ENCODE results near the gene DMRTC1.
"Not testable (repeated sequence)": the region's sequence is repeated elsewhere in the genome, so short reads cannot be mapped to it uniquely, and the experiment has no call there.

Gene DMRTC1, protein sequence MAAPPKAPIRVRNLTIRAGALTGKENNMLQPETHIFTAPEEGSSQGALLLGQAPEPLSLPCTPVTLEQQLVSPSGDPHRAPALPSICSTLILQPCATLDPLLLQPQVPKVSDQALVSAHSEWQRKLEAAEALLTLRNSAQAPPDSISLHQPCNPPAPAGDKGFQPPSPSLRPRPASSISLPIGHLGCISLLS

DNA sequence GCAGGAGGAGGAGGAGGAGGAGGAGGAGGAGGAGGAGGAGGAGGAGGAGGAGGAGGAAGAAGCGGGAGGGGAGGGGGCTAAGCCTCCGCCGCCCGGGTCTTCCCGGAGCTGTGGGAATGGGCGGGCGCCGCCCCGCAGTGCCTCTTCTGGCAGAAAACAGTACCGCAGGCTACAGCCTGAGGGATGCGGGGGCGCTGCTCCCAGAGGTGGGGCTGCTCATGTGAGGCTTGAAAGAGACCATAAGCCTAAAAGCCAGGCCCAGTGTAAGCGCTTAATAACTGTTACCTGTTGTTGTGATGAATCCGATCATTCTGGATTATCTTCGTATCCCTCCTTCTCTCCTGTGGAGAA is at the start of gene DMRTC1:
DMRTC1 (minus strand) TSS at position 19 of the 351 bp plus-strand sequence. CDS start 68,143 bp downstream, outside the sequence.
- peak; percentile 91 for ATAC-seq

DNA sequence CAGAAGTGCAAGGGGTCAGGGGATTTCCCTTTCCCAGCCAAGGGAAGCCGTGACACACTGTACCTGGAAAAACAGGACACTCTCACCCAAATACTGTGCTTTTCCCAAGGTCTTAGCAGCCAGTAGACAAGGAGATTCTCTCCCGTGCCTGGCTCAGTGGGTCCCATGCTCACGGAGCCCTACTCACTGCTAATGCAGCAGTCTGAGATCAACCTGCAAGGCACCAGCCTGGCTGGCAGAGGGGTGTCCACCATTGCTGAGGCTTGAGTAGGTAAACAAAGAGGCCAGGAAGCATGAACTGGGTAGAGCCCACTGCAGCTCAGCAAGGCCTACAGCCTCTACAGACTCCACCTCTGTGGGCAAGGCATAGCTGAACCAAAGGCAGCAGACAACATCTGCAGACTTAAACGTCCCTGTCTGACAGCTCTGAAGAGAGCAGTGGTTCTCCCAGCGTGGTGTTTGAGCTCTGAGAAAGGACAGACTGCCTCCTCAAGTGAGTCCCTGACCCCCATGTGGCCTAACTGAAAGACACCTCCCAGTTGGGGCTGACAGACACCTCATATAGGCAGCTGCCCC is 37.3 kb upstream of the DMRTC1 start:
- not testable (repeated sequence) for ATAC-seq

DNA sequence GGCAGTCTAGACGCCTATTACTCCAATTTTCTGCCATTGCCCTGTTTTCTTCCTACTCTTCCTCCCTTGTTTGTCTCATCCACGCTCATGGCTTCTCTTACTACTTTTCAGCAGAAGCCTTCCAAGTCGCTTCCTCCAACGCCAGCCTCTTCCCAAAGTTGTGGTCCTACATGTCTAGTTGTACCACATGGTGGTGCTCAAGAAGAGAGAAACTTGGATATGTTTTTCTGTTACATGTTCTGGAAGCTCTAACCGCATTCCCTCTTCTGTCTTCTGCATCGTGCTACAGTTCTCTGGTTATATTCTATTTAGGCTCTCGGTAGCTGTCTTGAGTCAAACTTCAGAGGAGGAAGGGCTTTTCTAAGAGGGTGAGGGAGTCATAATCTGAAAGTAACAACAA is 31.2 kb upstream of the DMRTC1 start:
- ATAC-seq = peak; percentile 50; the same call in 2 of the 3 replicates

DNA sequence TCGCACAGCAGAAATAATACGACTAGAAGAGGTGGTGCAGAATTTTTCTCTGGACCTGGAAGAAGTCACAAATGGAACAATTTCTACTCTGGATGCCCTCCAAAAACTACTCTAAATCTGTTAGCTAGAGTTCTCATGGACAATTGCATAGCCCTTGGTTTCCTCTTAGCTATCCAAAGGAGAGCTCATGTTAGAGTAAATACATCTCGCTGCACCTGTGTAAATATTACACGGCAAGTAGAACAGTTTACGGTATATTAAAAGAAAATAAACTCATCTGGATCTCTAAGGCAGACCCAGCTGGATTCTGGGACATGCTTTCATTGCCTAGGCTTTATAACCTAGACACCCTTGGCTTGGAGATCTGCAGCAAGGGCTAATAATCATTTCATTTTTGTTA is 28.2 kb upstream of the DMRTC1 start:
- ATAC-seq = not testable (repeated sequence)

DNA sequence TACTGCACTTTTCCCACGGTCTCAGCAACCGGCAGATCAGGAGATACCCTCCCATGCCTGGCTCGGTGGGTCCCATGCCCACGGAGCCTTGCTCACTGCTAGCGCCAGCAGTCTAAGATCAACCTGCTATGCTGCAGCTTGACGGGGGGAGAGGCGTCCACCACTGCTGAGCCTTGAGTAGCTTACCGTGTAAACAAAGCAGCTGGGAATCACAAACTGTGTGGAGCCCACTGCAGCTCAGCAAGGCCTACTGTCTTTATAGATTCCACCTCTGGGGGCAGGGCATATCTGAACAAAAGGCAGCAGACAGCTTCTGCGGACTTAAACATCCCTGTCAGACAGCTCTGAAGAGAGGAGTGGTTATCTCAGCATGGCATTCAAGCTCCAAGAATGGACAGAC is 16.3 kb upstream of the DMRTC1 start:
- ATAC-seq = not testable (repeated sequence)

DNA sequence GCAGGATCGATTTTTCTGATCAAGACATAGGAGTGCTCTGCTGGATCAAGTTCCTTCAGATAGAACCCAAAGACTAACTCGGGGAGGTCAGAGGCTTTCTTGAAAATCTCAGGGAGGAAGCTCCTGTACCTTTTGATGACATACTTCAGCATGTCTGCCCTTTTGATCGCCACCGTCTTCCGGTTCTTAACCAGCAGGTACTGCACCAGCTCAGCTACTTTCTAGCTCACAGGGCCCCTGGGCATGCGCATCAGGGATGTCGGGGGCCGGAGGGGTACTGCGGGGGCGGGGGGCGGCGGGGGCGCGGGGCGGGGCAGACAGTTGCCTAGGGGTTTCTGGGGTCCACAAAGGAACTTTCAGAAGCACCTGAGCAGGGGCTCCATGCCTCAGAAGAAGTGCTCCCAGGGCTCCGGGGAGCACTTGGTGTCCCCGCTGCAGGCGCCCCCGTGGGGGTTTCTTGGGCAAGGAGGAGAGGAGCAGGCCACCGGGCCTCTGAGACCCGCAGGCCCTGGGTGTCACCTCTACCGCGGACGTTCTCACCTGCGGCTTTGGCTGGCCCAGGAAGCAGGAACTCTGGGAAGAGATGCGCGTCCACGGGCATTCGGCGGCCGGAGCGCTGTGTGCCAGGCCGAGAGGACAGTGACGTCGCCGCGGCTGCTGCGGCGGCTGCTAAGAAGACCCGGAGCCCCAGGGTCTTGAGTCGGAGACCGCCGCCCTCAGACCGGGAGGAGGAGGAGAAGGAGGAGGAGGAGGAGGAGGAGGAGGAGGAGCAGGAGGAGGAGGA is 410 bp downstream of the DMRTC1 start:
- peak; percentile 24; the same call in 1 of the 3 replicates for ATAC-seq

DNA sequence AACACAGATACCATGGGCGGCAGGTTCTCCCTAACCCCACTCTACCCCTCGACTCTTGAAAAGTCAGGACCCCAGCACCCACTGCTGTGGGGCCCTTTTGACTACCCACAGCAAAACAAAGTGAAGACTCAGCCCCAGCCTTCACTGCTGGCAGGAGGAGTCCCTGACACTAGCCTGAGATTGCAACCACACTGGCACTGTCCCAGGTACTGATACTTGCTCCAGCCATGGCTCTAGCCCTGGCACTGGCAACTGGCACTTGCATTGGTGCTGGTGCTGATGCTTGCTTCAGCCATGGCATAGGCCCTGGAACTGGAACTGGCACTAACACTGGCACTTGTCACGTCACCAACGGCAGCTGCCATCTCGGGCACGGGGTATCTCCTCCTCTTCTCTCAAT is 1.4 kb downstream of the DMRTC1 start:
- peak; percentile 48; the same call in 2 of the 3 replicates for ATAC-seq

DNA sequence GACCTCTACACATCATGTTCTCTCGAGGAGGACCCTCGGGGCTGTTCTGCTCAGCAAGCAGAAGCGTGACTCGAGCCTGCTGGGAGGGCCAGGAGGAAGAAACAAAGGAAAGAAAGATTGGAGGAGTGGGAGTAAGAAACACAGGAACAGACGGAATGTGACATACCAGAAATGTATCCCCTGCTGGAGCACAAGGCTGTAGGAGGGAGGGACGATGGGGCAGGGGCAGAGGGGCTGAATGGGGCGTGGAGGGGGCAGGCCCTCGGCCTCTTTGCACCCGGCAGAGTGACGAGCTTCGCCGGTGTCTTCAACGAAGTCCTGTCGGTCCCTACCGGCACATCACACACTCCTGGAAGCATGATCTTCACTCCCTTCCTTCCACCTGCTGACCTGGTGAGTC is 5.7 kb downstream of the DMRTC1 start, which contains the start of gene FAM236A:
FAM236A (plus strand) TSS at position 301 of the 400 bp plus-strand sequence; CDS start at position 358, 57 bp downstream.
- not testable (repeated sequence) for ATAC-seq

DNA sequence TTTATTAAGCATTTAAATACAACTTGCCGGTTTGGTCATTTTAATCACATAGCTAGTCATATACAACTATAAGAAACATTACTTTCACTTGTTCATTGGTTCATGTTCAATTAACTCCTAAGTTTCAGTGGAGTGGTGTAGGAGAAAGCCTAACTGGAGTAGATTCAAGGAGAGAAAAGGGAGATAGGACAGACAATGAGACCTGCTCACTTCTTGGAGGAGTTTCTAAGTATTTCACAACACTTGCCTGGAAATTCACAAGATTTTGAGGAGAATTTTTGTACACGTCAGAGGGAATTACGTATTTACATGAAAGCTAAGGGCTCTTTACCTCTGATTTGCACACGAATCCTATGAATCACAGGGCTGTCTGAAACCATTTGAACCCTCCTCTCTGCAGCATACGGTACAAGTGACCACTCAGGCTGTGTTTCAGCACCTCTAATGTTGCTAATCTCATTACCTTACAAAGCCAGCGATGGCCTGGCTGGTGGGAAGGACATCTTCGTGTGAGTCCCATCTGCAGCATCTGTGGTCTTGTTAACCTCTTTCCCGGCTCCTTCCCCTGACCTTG is 6.7 kb downstream of the DMRTC1 start:
- not testable (repeated sequence) for ATAC-seq

DNA sequence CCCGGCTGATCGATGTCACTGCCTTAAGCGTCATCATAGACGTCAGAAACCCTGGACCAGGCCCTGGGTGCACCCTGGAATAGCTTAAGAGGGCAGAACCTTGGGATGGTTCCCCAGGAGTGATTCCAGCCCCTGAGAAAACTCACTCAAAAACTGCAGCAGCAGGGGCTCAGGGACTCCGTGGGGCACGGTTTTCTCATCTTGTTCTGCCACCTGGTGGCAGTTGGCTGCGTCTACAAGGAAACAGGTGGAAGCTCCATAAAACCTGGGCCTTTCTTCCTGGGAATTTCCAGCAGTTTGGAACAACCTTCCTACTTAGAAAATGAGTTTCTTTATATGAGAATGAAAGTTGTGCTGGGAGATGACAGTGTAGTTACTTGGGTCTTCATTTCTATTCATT is 7.2 kb downstream of the DMRTC1 start:
- ATAC-seq = peak; percentile 77

DNA sequence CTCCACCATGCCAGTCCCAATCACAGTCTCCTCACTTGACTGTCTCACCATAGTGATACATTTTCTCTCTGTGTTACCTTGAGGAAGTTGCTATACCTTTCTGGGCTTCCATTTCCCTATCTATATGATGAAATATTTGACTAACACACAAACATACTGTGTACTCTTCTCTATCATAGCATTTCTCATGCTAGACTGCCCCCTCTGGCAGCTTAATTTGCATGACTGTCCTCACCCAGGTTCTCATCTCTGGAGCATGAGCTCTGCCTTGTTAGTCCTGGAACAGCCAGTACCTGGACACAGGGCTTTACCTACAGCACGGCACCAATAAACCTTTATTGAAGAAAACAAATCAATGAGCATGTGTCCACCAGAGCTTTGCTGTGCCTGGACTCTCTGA is 11.4 kb downstream of the DMRTC1 start:
- ATAC-seq = peak; percentile 57; the same call in 2 of the 3 replicates

DNA sequence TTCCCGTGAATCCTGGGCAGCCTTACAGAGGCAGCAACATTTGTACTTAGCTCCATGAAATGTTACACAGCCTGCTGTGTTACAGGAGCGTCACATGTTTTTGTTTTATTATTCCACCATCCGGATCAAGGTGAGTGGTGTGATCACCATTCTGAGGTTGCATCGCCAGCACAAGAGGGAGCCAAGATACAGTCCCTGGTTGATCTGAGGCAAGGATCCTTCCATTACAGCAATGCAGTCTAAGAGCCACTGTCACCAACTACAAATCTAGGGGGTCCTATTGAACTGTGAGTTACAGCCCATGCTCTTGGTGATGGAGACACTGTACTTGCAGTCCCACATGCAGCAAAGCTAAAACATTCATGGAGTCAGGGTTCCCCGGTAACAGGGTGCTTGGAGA is 27.5 kb downstream of the DMRTC1 start:
- not testable (repeated sequence) for ATAC-seq

DNA sequence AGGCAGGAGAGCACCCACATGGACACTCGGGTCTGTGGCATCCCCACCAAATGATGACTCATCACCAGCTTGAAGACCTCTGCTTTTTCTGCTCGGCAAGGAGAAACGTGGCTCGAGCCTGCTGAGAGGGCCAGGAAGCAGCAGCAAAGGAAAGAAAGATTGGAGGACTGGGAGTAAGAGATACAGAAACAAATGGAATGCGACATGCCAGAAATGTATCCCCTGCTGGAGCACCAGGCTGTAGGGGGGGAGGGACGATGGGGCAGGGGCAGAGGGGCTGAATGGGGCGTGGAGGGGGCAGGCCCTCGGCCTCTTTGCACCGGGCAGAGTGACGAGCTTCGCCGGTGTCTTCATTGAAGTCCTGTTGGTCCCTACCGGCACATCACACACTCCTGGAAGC is 31.3 kb downstream of the DMRTC1 start, which contains the start of gene FAM236C:
FAM236C (plus strand) TSS at position 301 of the 400 bp plus-strand sequence. CDS start 100 bp downstream, outside the sequence.
- ATAC-seq = not testable (repeated sequence)

DNA sequence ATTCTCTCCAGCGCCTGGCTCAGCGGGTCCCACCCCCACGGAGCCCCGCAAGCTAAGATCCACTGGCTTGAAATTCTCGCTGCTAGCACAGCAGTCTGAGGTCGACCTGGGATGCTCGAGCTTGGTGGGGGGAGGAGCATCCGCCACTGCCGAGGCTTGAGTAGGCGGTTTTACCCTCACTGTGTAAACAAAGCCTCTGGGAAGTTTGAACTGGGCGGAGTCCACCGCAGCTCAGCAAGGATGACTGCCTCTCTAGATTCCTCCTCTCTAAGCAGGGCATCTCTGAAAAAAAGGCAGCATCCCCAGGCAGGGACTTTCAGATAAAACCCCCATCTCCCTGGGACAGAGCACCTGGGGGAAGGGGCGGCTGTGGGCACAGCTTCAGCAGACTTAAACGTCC is 53.9 kb downstream of the DMRTC1 start:
- not testable (repeated sequence) for ATAC-seq

DNA sequence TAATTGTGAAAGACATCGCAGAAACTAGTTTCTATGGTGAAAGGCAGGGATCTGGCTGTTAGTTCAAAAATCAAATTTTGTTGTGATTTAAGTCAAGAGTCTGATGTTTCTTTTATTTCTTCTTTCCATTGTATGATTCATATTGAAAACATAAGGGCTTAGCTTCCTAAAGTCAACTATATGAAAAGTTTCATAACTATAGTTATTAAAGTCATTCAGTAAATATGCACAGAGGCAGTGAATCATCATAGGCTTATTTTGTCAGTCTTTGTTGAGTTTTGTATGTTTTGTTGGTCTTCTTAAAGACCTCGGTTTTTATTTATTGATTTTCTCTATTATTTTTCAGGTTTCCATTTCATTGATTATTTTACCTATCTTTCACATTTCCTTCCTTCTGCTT is 60.7 kb downstream of the DMRTC1 start:
- ATAC-seq = not testable (repeated sequence)

DNA sequence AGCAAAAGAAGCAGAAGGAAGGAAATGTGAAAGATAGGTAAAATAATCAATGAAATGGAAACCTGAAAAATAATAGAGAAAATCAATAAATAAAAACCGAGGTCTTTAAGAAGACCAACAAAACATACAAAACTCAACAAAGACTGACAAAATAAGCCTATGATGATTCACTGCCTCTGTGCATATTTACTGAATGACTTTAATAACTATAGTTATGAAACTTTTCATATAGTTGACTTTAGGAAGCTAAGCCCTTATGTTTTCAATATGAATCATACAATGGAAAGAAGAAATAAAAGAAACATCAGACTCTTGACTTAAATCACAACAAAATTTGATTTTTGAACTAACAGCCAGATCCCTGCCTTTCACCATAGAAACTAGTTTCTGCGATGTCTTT is 106.1 kb downstream of the DMRTC1 start:
- not testable (repeated sequence) for ATAC-seq

DNA sequence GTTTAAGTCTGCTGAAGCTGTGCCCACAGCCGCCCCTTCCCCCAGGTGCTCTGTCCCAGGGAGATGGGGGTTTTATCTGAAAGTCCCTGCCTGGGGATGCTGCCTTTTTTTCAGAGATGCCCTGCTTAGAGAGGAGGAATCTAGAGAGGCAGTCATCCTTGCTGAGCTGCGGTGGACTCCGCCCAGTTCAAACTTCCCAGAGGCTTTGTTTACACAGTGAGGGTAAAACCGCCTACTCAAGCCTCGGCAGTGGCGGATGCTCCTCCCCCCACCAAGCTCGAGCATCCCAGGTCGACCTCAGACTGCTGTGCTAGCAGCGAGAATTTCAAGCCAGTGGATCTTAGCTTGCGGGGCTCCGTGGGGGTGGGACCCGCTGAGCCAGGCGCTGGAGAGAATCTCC is 112.9 kb downstream of the DMRTC1 start:
- ATAC-seq = not testable (repeated sequence)

All from SK-N-SH treated with all-trans-retinoic acid at 6 μM for 48 hours (cell line).